Stomach (tissue), 9 donors: ENCODE data around the gene ANXA8. TPM values are rescaled to one million over a fixed set of nuclear protein-coding genes. Genes with fewer than 3 reads are reported as not detected.
"Not testable (repeated sequence)": the region's sequence is repeated elsewhere in the genome, so short reads cannot be mapped to it uniquely, and the experiment has no call there.

Experiments
- DNase-seq, 2 donors: peaks; one replicate each; pipeline versions ENCODE4 v3.0.0 to v3.0.0-alpha.2; 2013 to 2019
- H3K27ac ChIP-seq, 5 donors: fragments of 200-600 bp in 4 of 5; sonication (generic) in 4 of 5; one replicate each; pipeline ENCODE4 v1.5.1; 2013 to 2019; ENCODE audit warnings: mild to moderate bottlenecking in 1 of 5, moderate library complexity in 1 of 5
- H3K27me3 ChIP-seq, 3 donors: fragments of 200-600 bp; sonication (generic); one replicate each; pipeline ENCODE4 v1.5.1; 2017 to 2019; ENCODE audit warnings: mixed run types in 1 of 3
- H3K36me3 ChIP-seq, 4 donors: fragments of 200-600 bp; sonication (generic); 1 replicate in 3 of 4; 2 replicates in 1 of 4; pipeline ENCODE4 v1.5.1; 2016 to 2019
- H3K4me1 ChIP-seq, 4 donors: fragments of 200-600 bp; sonication (generic); one replicate each; pipeline ENCODE4 v1.5.1; 2016 to 2019
- H3K4me3 ChIP-seq, 4 donors: fragments of 200-600 bp; sonication (generic) in 3 of 4; one replicate each; pipeline ENCODE4 v1.5.1; 2016 to 2019; ENCODE audit warnings: mild to moderate bottlenecking in 1 of 4
- H3K9me3 ChIP-seq, 4 donors: fragments of 200-600 bp; sonication (generic); one replicate each; pipeline ENCODE4 v1.5.1; 2016 to 2019
- WGBS, 5 donors: extraction: QIAGEN DNeasy Blood & Tissue Kit in 3 of 5; methylation state at CpG; one replicate each; pipeline versions ENCODE4 v1.1.5 to v1.1.7; 2013 to 2018; 5-methylcytosine and 5-hydroxymethylcytosine counted together
- intact Hi-C: fragments of 100-400 bp; cut with DNase I; formaldehyde crosslinking; loops from one replicate; pipeline ENCODE4 v1.15.1; 2023; ENCODE audit warnings: low total_unique reads
- polyA plus RNA-seq, 3 donors: library from polyadenylated mRNA; stranded (reverse); fragments of 200-250 nt; gene quantifications; one replicate each; pipeline ENCODE4 v1.2.3, GENCODE V29; 2013
- total RNA-seq, 5 donors: library from RNA; depleted of rRNA; stranded (reverse); fragments of >200 nt; gene quantifications; one replicate each; pipeline versions ENCODE4 v1.1.0 to v1.2.3, GENCODE V29; 2014 to 2016
- donor health status: healthy with polysubstance abuse.
- donor health status: Bipolar disorder and iron deficiency.
- donor health status: healthy.

ANXA8 gene
- total and polyA plus RNA-seq, 8 donors: 0.37 to 77.4 (median 2.7) TPM; not detected in 4

DNA sequence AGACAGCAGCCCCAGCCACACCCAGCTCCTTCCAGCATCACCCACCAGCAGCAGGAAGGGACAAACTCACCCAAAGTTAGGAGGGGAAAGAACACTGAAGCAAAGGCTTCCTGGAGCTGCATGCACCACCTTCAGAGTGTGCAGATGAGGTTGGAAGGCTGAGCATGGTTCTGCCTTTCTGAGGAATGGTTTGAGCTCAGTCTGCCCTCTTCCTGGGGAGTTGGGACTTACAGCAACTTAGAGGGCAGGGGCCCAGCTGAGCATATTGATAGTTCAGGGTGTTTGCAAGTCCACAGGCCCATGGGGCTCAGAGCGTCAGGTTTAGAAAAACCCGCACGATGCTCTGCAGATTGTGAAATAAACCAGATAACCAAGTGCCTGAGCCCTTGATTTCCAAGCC lies 3.8 kb downstream of the ANXA8 start:
- H3K27ac ChIP-seq, H3K9me3 ChIP-seq, H3K4me1 ChIP-seq, DNase-seq, H3K36me3 ChIP-seq, H3K27me3 ChIP-seq, intact Hi-C loops, H3K4me3 ChIP-seq: not testable (repeated sequence)
- WGBS, 5 donors: no CpG with 5 or more reads among the region's 3 CpGs

GRCh38 chr10:47478114-47478513 lies 5.8 kb downstream of the ANXA8 start:
- H3K4me3 ChIP-seq, H3K27ac ChIP-seq, H3K36me3 ChIP-seq, H3K4me1 ChIP-seq, H3K9me3 ChIP-seq, H3K27me3 ChIP-seq, DNase-seq, intact Hi-C loops: not testable (repeated sequence)
- 46 to 100% (median 55%) methylated on average over 1 to 4 of the region's 5 CpGs for WGBS, 5 donors

DNA sequence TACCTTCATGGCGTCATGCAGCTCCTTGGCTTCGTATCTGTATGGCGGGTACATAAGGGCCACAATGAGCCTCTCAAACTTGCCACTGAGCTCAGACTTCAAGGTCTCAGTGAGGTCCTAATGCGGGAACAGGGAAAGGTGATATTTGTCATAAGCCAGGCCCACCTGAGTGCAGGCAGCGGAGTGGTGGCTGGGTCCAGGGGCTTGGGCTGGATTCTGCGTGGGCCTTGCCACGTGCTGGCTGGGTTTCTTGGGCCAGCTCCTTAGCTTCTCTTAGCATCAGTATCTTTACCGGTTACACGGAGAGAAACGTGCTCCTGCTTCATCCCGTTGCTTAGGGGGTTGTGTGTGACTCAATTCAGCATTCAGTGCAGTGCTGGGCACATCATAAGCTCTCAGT lies 6.8 kb downstream of the ANXA8 start:
- H3K4me1 ChIP-seq, H3K27ac ChIP-seq, H3K4me3 ChIP-seq, H3K27me3 ChIP-seq, intact Hi-C loops, H3K36me3 ChIP-seq, H3K9me3 ChIP-seq, DNase-seq: not testable (repeated sequence)
- 73 to 95% (median 91%) methylated on average over 3 to 7 of the region's 11 CpGs; no CpG with 5 or more reads in 1 of the 5 donors for WGBS, 5 donors

DNA sequence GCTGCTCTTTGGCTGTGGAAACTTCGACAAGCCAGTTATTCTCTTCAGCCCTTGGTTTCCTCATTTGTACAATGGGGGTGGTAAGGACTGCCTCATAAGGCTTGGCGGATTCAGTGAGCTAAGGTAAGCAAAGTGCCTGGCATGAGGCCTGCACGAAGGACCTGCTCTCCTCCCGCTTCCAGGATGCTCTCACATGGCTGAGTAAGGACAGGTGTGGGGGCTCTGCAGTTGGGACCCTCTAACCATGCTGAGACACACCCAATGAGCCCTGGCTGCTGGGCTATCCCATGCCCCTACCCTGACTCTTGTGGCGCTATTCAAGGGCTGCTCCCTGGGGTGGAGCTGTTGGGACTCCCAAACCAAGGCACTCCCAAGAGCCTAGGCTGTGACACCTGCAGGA lies 8.8 kb downstream of the ANXA8 start:
- DNase-seq, H3K27me3 ChIP-seq: not testable (repeated sequence)

DNA sequence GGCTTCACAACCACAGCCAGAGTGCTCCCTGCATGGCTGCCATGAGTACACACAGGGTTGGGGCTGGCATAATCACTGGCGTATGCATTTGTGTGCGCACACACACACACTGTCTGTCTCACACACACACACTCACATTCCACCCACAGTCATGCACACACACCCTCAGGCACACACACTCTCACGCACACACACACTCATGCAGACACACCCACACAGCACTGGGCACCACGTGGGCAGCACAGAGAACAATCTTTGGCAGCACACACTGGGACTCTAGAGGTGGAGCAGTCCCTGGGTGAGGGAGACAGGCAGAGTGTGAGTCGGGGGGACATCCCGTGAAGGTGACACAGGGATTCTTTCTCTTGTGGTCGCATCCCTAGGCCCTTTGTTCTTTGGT lies 10.4 kb downstream of the ANXA8 start:
- H3K27me3 ChIP-seq, H3K27ac ChIP-seq, H3K36me3 ChIP-seq, H3K4me3 ChIP-seq, DNase-seq, H3K9me3 ChIP-seq, intact Hi-C loops, H3K4me1 ChIP-seq: not testable (repeated sequence)
- no CpG with 5 or more reads among the region's 7 CpGs for WGBS, 5 donors

More for the DNA sequence above, 8.8 kb downstream of the ANXA8 start:
- H3K36me3 ChIP-seq, H3K27ac ChIP-seq, intact Hi-C loops, H3K4me1 ChIP-seq, H3K4me3 ChIP-seq, H3K9me3 ChIP-seq: not testable (repeated sequence)
- 71 to 100% (median 86%) methylated on average over 1 to 5 of the region's 5 CpGs for WGBS, 5 donors

- intact Hi-C loops, H3K4me1 ChIP-seq: not testable (repeated sequence)
These were observed 11.3 kb downstream of the ANXA8 start for GRCh38 chr10:47472647-47473046.

GRCh38 chr10:47472072-47472471 lies 11.8 kb downstream of the ANXA8 start:
- H3K27me3 ChIP-seq, H3K27ac ChIP-seq, DNase-seq, H3K4me1 ChIP-seq, H3K36me3 ChIP-seq, intact Hi-C loops, H3K9me3 ChIP-seq, H3K4me3 ChIP-seq: not testable (repeated sequence)
- no CpG with 5 or more reads among the region's 5 CpGs for WGBS, 5 donors

More at GRCh38 chr10:47472647-47473046, 11.3 kb downstream of the ANXA8 start:
- not testable (repeated sequence) for H3K4me3 ChIP-seq, H3K27ac ChIP-seq, H3K36me3 ChIP-seq, H3K27me3 ChIP-seq, H3K9me3 ChIP-seq, DNase-seq
- WGBS, 5 donors: 73 to 100% methylated on average over 1 of the region's 3 CpGs; no CpG with 5 or more reads in 3 of the 5 donors

GRCh38 chr10:47468731-47469528 lies 15.0 kb downstream of the ANXA8 start:
- intact Hi-C loops, H3K4me1 ChIP-seq, H3K27me3 ChIP-seq, H3K4me3 ChIP-seq, H3K9me3 ChIP-seq, H3K27ac ChIP-seq, H3K36me3 ChIP-seq, DNase-seq: not testable (repeated sequence)
- WGBS, 5 donors: 87 to 92% (median 90%) methylated on average over 2 to 15 of the region's 20 CpGs

GRCh38 chr10:47467957-47468356 lies 16.0 kb downstream of the ANXA8 start:
- intact Hi-C loops, H3K27me3 ChIP-seq, H3K27ac ChIP-seq, H3K9me3 ChIP-seq, DNase-seq, H3K4me1 ChIP-seq, H3K36me3 ChIP-seq, H3K4me3 ChIP-seq: not testable (repeated sequence)
- WGBS, 5 donors: 86 to 94% (median 94%) methylated on average over 4 to 5 of the region's 7 CpGs

DNA sequence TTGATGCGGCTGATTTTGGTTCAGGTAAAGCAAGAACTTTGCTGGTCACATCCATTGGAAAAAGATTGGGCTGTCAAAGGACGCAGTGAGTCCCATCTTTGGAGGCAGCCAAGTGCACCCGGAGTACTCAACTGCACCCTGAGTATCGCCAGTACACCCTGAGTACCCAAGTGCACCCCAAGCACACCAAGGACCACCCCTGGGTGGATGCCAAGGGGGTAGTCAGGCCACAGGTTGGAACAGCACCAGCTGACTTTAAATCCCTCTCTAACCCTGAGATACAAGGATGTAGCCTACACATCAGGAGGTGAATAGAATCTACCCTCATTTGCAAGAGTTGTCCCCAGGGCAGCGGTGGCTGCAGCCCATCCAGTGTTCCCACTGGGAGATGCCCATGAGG lies 16.5 kb downstream of the ANXA8 start:
- H3K4me3 ChIP-seq, DNase-seq, H3K36me3 ChIP-seq, H3K4me1 ChIP-seq, H3K27ac ChIP-seq, intact Hi-C loops, H3K9me3 ChIP-seq, H3K27me3 ChIP-seq: not testable (repeated sequence)
- 93 to 97% (median 95%) methylated on average over 2 to 5 of the region's 5 CpGs for WGBS, 5 donors

DNA sequence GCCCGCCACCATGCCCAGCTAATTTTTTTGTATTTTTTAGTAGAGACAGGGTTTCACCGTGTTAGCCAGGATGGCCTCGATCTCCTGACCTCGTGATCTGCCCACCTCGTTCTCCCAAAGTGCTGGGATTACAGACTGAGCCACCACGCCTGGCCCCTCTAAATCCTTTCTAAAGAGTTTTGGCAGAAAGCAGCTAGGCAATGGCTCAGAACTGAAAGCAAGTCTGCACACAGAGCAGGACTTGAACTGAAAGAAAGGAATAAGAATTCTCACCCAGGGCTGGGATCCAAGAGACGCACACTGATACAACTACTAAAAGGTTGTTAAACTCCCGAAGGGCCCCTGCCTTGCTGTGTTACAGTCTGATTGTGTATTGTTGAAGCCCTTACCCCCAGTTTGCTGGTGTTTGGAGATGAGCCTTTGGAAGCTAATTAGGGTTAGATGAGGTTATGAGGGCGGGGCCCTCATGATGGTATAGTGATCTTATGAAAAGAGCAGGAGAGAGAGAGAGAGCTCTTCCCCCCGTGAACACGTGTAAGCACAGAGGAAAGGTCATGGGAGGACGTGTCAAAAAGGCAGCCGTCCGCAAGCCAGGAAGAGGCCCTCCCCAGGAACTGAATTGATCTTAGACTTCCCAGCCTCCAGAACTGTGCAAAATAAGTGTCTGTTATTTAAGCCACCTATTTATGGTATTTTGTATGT lies 18.5 kb downstream of the ANXA8 start:
- WGBS, 5 donors: 66 to 82% (median 71%) methylated on average over 11 to 14 of the region's 14 CpGs
- DNase-seq, intact Hi-C loops, H3K27ac ChIP-seq, H3K4me3 ChIP-seq, H3K27me3 ChIP-seq, H3K36me3 ChIP-seq, H3K4me1 ChIP-seq, H3K9me3 ChIP-seq: not testable (repeated sequence)
